Measurements from ENCODE around the gene PRRC1. TPM values are rescaled to one million over a fixed set of nuclear protein-coding genes. Genes with fewer than 3 reads are reported as not detected.

Gene PRRC1
- 10 to 100 TPM; 35.8 to 47.1 TPM for total RNA-seq

DNA sequence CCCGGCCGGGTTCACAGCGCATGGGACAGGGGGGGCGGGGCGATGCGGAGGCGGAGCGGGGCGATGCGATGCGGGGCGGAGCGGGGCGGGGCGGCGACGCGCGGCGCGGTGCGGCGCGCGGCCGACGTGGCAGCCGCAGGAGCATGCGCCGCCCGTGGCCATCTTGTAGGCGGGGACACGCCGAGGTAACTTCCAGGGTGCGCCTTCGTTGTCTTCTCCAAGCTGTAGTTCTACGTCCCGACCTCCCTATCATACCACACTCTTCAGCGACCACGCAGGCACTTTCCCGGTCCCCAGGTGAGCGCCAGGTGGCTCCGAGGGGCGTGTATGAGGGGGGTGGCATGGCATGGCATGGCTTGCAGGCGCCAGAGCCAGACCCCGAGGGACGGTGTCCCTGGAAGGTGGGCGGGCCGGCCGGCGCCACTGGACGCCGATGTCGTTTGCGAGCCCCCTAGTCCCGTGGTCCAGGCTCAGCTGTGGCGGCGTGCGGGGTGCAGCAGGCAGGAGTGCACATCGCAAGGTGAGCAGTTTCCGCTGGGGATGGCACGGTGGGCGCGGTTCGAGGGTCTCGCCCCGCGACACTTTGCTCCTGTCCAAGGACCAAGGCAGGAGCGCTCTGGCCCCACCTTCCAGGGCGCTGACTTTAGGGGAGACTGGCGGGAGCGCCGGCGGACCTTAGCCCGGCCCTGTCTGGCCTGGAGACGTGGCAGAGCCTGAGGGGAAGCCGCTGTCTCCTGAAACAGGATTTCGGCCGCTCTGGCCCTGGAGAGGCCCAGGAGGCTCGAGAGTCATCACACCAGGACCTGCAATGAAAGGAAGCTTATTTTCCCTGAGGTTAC is at the start of gene PRRC1:
TSS of gene PRRC1 (plus strand) at position 161 of the 839 bp plus-strand sequence. CDS start 5,840 bp downstream, outside the sequence.
- peaks cover 16% of the 10 kb centered on the region for H3K9me3 Mint-ChIP-seq (ENCODE audit: low read depth)
- intact Hi-C loops (cut with DNase I, micrococcal nuclease), result loop anchor here (1.0 to 5.0 kb wide), 8 partner anchors 287 to 1575 kb away; partner anchors contain the start of genes SLC12A2 (in 2 of the 2), C5orf63 (in 1 of the 2), GRAMD2B (in 1 of the 2) and ISOC1 (in 1 of the 2)
- ChIA-PET CTCF (no interaction called here), POLR2A (interaction anchor here (0.6 to 1.1 kb wide), 3 partner anchors 492 to 706 kb away, joined by 3 read pairs; no protein-coding TSS in a partner anchor)
- H3K36me3 Mint-ChIP-seq (ENCODE audit: low read depth), result peaks cover 31% of the 10 kb centered on the region
- peaks cover 28% of the 10 kb centered on the region for H3K4me1 Mint-ChIP-seq
- peak within 1 kb of the TSS; percentile 80 for H3K4me3 Mint-ChIP-seq
- peak; percentile 95 for ATAC-seq
- peak within 1 kb of the TSS; percentile 77 for H3K27ac Mint-ChIP-seq
- peak; percentile 90 for DNase-seq
- no peaks in the 10 kb centered on the region for H3K27me3 Mint-ChIP-seq

DNA sequence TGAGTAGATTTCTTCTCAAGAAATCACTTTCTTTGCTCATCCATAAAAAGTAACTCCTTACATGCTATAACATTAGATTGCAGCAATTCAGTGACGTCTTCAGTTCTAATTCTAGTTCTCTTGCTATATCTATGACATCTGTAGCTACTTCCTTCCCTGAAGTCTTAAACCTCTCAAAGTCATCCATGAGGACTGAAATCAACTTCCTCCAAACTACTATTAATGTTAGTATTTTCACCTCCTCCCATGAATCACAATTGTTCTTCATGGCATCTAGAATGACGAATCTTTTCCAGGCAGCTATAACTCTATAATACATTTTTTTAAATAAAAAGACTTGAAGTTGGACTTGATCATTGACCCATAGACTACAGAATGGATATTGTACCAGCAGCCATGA is 46.2 kb upstream of the PRRC1 start:
- POLR2A ChIA-PET, result no interaction called here
- Mint-ChIP-seq H3K27me3 (peaks cover 4% of the 10 kb centered on the region), H3K9me3 (ENCODE audit: low read depth) (no peaks in the 10 kb centered on the region), H3K4me3 (no peak overlapping the region), H3K36me3 (ENCODE audit: low read depth) (no peaks in the 10 kb centered on the region), H3K4me1 (no peaks in the 10 kb centered on the region), H3K27ac (no peak overlapping the region)
- intact Hi-C loops (cut with DNase I, micrococcal nuclease), result no loop called here
- DNase-seq (no peak), ATAC-seq (no peak)
- CTCF ChIA-PET, result no interaction called here

DNA sequence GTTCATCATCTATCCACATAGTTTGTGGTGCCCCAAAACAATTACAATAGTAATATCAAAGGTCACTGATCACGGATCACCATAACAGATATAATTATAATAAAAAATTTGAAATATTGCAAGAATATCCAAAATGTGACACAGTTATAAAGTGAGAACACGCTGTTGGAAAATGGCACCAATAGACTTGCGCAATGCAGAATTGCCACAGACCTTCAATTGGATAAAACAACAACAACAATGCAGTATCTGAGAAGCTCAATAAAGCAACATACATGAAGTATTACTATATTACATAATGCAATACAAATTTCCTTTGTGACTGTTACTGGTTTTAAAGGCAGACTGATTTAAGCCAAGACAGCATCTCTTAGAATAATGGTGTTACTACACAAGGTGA is 44.7 kb upstream of the PRRC1 start:
- intact Hi-C loops (cut with DNase I, micrococcal nuclease), result no loop called here
- Mint-ChIP-seq H3K27me3 (peaks cover 4% of the 10 kb centered on the region), H3K36me3 (ENCODE audit: low read depth) (no peaks in the 10 kb centered on the region), H3K9me3 (ENCODE audit: low read depth) (no peaks in the 10 kb centered on the region), H3K27ac (no peak overlapping the region), H3K4me3 (no peak overlapping the region), H3K4me1 (no peaks in the 10 kb centered on the region)
- DNase-seq (no peak), ATAC-seq (no peak)
- CTCF ChIA-PET, result interaction anchor here (1.0 to 1.1 kb wide), 2 partner anchors 18 to 20 kb away, joined by 3 to 4 read pairs; no protein-coding TSS in a partner anchor
- POLR2A ChIA-PET, result no interaction called here

DNA sequence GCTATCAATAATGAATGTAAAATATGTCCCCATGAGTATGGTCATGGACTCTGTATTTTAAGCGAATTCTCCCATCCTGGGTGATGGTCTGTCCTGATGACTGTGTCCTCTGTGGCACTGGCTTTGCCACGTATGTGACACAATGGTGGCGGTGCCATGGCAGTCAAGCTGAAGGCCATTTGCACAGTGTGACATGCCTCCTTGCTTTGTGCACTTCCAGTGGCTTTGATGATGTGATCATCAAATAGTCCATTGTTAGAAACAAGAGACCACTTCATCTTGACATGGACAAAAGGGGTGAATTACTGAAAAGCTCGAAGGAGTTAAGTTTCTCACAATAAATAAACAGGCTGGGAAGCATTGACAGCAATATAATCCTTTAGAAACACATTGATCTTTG is 31.0 kb upstream of the PRRC1 start:
- CTCF ChIA-PET, result no interaction called here
- DNase-seq (no peak), ATAC-seq (no peak)
- Mint-ChIP-seq H3K36me3 (ENCODE audit: low read depth) (no peaks in the 10 kb centered on the region), H3K4me3 (no peak overlapping the region), H3K27ac (no peak overlapping the region), H3K4me1 (no peaks in the 10 kb centered on the region), H3K27me3 (peaks cover 6% of the 10 kb centered on the region), H3K9me3 (ENCODE audit: low read depth) (no peaks in the 10 kb centered on the region)
- POLR2A ChIA-PET, result no interaction called here
- intact Hi-C loops (cut with DNase I, micrococcal nuclease), result no loop called here

DNA sequence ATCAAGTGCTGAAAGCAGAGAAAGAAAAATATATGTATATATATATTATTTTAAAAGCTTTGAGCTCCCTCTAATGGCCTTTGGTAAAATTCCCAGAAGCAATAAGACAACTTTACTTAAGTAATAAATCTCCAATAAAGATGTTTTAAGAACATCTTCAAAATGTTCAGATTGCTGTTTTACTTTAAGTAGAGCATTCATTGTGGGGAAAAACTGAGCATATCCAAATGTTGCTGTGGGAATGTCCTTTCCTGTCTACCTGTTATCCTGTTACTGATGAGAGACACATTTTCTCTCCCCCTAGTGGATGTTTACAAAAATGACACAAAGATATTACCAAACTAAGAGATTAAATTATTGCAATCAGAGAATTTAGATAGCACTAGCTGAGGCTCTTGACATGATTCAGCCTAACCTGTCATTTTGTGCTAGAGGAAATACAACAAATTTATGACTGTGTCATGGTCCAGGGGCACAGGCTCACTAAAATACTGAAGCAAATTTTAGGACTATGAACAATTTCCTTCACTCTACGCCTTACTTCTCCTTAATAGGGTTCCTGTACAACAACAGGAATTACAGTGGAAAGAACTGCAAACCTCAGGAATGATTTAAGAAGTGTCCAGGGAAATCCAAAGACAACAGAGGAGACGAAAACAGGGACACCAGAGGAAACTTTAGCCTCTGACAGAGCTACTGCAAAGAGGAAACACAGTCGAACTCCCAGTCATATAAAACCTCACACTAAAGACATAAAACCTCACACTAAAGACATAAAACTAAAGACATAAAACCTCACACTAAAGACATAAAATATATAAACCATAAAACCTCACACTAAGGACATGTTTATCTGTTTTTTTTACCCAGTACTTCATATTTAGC is 24.3 kb upstream of the PRRC1 start:
- no peak for DNase-seq
- Mint-ChIP-seq H3K9me3 (ENCODE audit: low read depth) (no peaks in the 10 kb centered on the region), H3K27me3 (peaks cover 12% of the 10 kb centered on the region), H3K27ac (no peak overlapping the region), H3K36me3 (ENCODE audit: low read depth) (no peaks in the 10 kb centered on the region), H3K4me1 (no peaks in the 10 kb centered on the region), H3K4me3 (no peak overlapping the region)
- ChIA-PET CTCF (interaction anchor here (0.6 to 4.0 kb wide), 26 partner anchors 9 to 1156 kb away, joined by 3 to 19 read pairs (median 4); no protein-coding TSS in a partner anchor), POLR2A (no interaction called here)
- intact Hi-C loops (cut with DNase I, micrococcal nuclease), result loop anchor here (1.0 to 5.0 kb wide), 5 partner anchors 202 to 1156 kb away; partner anchors contain the start of gene MEGF10 (in 2 of the 2)
- peak; percentile 51 for ATAC-seq

DNA sequence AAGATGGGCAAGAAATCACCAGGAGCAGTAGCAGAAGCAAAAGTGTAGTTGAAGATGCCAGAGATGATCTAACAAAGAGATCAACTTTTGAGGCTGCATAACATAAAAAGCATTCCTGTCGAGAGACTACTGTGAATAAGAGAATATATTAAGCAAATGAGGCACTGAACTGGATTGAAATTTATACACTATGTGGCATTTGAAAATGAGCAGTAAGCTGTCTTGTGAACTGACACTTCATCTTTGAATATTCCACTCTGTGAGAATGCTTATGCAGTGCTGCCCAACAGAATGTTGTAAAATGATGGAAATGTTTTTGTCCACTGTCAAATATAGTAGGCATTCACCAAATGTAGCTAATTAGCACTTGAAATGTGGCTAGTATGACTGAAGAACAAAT is 18.9 kb upstream of the PRRC1 start:
- H3K4me1 Mint-ChIP-seq, result no peaks in the 10 kb centered on the region
- intact Hi-C loops (cut with DNase I, micrococcal nuclease), result no loop called here
- no peak for ATAC-seq
- no peak for DNase-seq
- CTCF ChIA-PET, result interaction anchor here (1.3 kb wide), 1 partner anchor 15 kb away, joined by 6 read pairs; no protein-coding TSS in a partner anchor
- H3K27me3 Mint-ChIP-seq, result peaks cover 11% of the 10 kb centered on the region
- H3K4me3 Mint-ChIP-seq, result no peak overlapping the region
- POLR2A ChIA-PET, result no interaction called here
- no peaks in the 10 kb centered on the region for H3K36me3 Mint-ChIP-seq (ENCODE audit: low read depth)
- no peaks in the 10 kb centered on the region for H3K9me3 Mint-ChIP-seq (ENCODE audit: low read depth)
- no peak overlapping the region for H3K27ac Mint-ChIP-seq

DNA sequence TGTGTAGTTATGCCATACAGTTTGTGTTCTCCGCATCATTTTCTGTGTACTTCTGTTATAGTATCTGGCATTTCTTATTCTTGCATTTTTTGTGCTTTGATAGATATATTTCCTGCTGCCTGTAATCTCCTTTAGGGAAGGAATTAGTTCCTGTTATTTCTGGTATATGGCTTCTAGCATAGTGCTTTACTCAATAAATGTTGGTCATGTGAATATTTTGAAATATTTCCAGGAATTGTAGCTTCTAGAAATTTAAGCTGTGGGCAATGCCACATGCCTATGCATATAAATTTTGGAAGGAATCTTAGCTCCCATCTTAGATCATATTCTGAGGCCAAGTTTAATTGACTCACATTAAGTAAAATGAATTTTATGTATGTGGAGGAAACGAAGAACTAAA is 11.5 kb upstream of the PRRC1 start:
- DNase-seq (no peak), ATAC-seq (no peak)
- Mint-ChIP-seq H3K27ac (no peak overlapping the region), H3K9me3 (ENCODE audit: low read depth) (no peaks in the 10 kb centered on the region), H3K36me3 (ENCODE audit: low read depth) (no peaks in the 10 kb centered on the region), H3K4me3 (no peak overlapping the region), H3K4me1 (no peaks in the 10 kb centered on the region), H3K27me3 (peaks cover 14% of the 10 kb centered on the region)
- ChIA-PET CTCF (interaction anchor here (3.3 kb wide), 1 partner anchor 14 kb away, joined by 19 read pairs; no protein-coding TSS in a partner anchor), POLR2A (no interaction called here)
- intact Hi-C loops (cut with DNase I, micrococcal nuclease), result loop anchor here in 1 of 2 experiments (10.0 kb wide), 1 partner anchor 641 kb away; no protein-coding TSS in a partner anchor

DNA sequence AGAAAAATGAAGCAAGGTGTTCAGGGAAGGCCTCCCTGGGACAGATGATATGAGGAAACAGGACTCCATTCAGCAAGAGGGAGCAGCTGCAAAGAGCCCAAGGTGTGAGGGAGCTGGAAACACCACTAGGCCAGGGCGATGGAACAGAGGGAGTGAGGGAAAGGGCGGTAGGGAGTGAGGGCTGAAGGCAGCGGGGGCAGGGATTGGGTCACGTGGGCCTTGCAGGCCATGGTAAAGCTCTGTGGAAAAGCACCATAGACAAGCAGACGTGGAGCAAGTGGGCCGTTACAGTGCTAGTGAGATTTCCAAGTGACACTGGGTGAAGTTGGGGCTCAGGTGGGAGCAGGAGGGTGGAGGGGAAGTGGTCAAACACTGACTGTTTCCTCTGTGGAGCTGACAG is 10.8 kb upstream of the PRRC1 start:
- intact Hi-C loops (cut with DNase I, micrococcal nuclease), result loop anchor here in 1 of 2 experiments (10.0 kb wide), 1 partner anchor 642 kb away; no protein-coding TSS in a partner anchor
- CTCF ChIA-PET, result interaction anchor here (3.3 kb wide), 1 partner anchor 15 kb away, joined by 19 read pairs; no protein-coding TSS in a partner anchor
- no peaks in the 10 kb centered on the region for H3K36me3 Mint-ChIP-seq (ENCODE audit: low read depth)
- no peak for DNase-seq
- H3K9me3 Mint-ChIP-seq (ENCODE audit: low read depth), result no peaks in the 10 kb centered on the region
- POLR2A ChIA-PET, result no interaction called here
- no peak for ATAC-seq
- no peaks in the 10 kb centered on the region for H3K4me1 Mint-ChIP-seq
- no peak overlapping the region for H3K4me3 Mint-ChIP-seq
- no peak overlapping the region for H3K27ac Mint-ChIP-seq
- H3K27me3 Mint-ChIP-seq, result peaks cover 16% of the 10 kb centered on the region

DNA sequence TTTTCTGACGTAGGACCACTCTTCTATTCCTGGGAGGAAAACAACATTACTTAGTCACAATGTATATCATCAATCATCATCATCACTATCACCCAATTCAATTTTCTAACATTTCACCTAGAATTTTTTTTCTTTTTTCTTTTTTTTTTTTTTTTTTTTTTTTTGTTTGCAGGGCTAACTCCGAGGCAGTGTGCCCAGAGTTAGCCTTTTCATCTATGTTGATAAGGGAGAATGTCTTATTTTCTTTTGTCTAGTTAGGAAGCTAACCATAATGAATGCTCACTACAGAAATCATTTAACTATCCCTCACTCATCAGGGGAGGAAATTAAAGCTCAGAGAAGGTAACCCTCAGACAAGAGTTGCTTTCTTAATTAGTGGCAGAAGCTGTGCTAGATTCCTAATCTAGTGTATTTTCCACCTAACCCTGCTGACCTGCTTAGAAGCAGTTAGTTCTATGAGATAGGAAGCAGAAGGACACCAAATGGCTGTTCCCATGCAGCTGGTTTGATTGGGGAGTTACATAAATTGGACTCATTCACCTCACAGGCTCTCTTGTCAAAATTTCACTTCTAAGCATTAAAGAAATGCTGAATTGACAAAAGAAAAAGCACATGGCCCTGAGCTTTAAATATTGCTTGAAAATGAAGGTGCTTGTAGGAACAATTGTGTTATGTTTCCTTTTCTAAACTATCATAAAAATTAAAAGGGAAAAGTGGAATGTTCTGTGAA is 8.6 kb upstream of the PRRC1 start:
- POLR2A ChIA-PET, result no interaction called here
- no peaks in the 10 kb centered on the region for H3K9me3 Mint-ChIP-seq (ENCODE audit: low read depth)
- no peak overlapping the region for H3K4me3 Mint-ChIP-seq
- ATAC-seq (no peak), DNase-seq (no peak)
- H3K4me1 Mint-ChIP-seq, result no peaks in the 10 kb centered on the region
- H3K27me3 Mint-ChIP-seq, result peaks cover 16% of the 10 kb centered on the region
- intact Hi-C loops (cut with DNase I, micrococcal nuclease), result loop anchor here in 1 of 2 experiments (10.0 kb wide), 1 partner anchor 644 kb away; no protein-coding TSS in a partner anchor
- H3K36me3 Mint-ChIP-seq (ENCODE audit: low read depth), result no peaks in the 10 kb centered on the region
- CTCF ChIA-PET, result interaction anchor here (0.7 to 3.3 kb wide), 3 partner anchors 16 to 22 kb away, joined by 3 to 19 read pairs (median 4); no protein-coding TSS in a partner anchor
- H3K27ac Mint-ChIP-seq, result no peak overlapping the region

DNA sequence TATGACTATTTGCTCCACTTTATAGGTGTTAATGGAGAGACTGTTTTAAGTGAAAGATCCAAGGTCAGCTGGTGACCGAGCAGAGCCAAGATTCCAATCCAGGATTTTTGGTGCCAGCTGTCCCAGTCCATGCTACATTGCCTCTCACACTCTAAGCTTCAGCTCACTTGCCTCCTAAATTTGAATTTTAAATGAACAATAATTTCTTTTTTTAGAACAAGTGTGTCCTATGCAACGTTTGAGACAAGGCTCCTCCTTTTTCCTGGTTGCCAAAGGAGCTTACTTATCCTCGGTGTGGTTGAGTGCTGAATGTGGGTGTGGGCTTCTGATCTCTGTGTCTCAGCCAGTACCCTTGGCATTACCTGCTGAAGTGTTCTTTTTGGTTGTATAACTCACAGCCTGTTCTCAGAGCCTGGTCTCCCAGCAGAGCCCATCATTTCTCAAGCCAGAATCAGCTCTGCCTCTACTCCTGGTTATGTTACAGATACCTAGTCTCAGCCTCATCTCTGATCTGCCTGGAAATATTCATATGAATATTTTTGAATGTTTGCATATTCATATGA is 4.0 kb upstream of the PRRC1 start:
- ChIA-PET CTCF (interaction anchor here (0.6 to 1.7 kb wide), 4 partner anchors 10 to 1160 kb away, joined by 3 to 6 read pairs (median 4); no protein-coding TSS in a partner anchor), POLR2A (no interaction called here)
- peaks cover 6% of the 10 kb centered on the region for H3K4me1 Mint-ChIP-seq
- DNase-seq, result no peak
- no peaks in the 10 kb centered on the region for H3K9me3 Mint-ChIP-seq (ENCODE audit: low read depth)
- intact Hi-C loops (cut with DNase I, micrococcal nuclease), result no loop called here
- no peaks in the 10 kb centered on the region for H3K36me3 Mint-ChIP-seq (ENCODE audit: low read depth)
- H3K4me3 Mint-ChIP-seq, result no peak overlapping the region
- no peak overlapping the region for H3K27ac Mint-ChIP-seq
- peaks cover 7% of the 10 kb centered on the region for H3K27me3 Mint-ChIP-seq
- ATAC-seq, result no peak

Data from activated CD4-positive, alpha-beta T cell treated with anti-CD3 and anti-CD28 coated beads for 36 hours (primary cell).